Adrenal gland (tissue), 12 donors: Measurements from ENCODE around the gene DNAH17. TPM values are rescaled to one million over a fixed set of nuclear protein-coding genes. Genes with fewer than 3 reads are reported as not detected.

Experiments used
- DNase-seq, 7 donors: peaks; one replicate each; pipeline ENCODE4 v3.0.0-alpha.2; 2019 to 2020
- H3K27ac ChIP-seq, 5 donors: fragments of 200-600 bp; sonication (generic) in 4 of 5; 1 replicate in 3 of 5; 2 replicates in 2 of 5; pipeline versions ENCODE4 v1.5.1 to v1.8.0; 2016 to 2020; ENCODE audit warnings: mild to moderate bottlenecking in 1 of 5
- H3K27me3 ChIP-seq: fragments of 200-600 bp; 2 replicates; pipeline ENCODE4 v1.8.0; 2021
- H3K36me3 ChIP-seq, 2 donors: fragments of 200-600 bp; replicated peaks in 1 of 2; 1 replicate in 1 of 2; 2 replicates in 1 of 2; pipeline versions ENCODE4 v1.5.1 to v1.8.0; 2018 to 2022
- H3K4me1 ChIP-seq, 2 donors: fragments of 200-600 bp; replicated peaks in 1 of 2; 1 replicate in 1 of 2; 2 replicates in 1 of 2; pipeline versions ENCODE4 v1.5.1 to v1.8.0; 2018 to 2021
- H3K4me3 ChIP-seq, 4 donors: fragments of 200-600 bp; sonication (generic) in 3 of 4; one replicate each; pipeline ENCODE4 v1.5.1; 2016 to 2018
- H3K9me3 ChIP-seq, 3 donors: fragments of 200-600 bp; sonication (generic) in 1 of 3; replicated peaks in 1 of 3; 1 replicate in 2 of 3; 2 replicates in 1 of 3; pipeline versions ENCODE4 v1.5.1 to v1.8.0; 2016 to 2021
- CTCF ChIP-seq, 6 experiments: fragments of 450-650 bp in 4 of 6; fragments of 200-600 bp in 2 of 6; sonication (generic) in 1 of 6; IDR thresholded peaks; 1 replicate in 5 of 6; 2 replicates in 1 of 6; pipeline versions ENCODE4 v1.5.1 to v1.8.0; 2016 to 2021; ENCODE audit warnings: antibody characterized with exemption in 6 of 6, mild to moderate bottlenecking in 2 of 6, moderate library complexity in 1 of 6
- POLR2A ChIP-seq, 2 donors: fragments of 450-650 bp; IDR thresholded peaks; one replicate each; pipeline ENCODE4 v1.6.1; 2017; ENCODE audit warnings: antibody characterized with exemption in 2 of 2, mild to moderate bottlenecking in 2 of 2, moderate library complexity in 1 of 2
- WGBS, 4 donors: extraction: QIAGEN DNeasy Blood & Tissue Kit in 2 of 4; methylation state at CpG; one replicate each; pipeline versions ENCODE4 v1.1.5 to v1.1.7; 2013 to 2017; 5-methylcytosine and 5-hydroxymethylcytosine counted together
- intact Hi-C, 2 donors: fragments of 100-400 bp; cut with DNase I; formaldehyde crosslinking; loops; one replicate each; pipeline versions ENCODE4 v1.14.1 to v1.15.0; 2022 to 2023
- polyA plus RNA-seq, 3 donors: library from polyadenylated mRNA; stranded (reverse); fragments of 200-250 nt in 2 of 3; fragments of 350-450 nt in 1 of 3; fragmentation: Illumina TruSeq in 1 of 3; extraction: RNeasy Lipid Tissue Mini Kit (QIAGEN cat#74804) in 1 of 3; gene quantifications; one replicate each; pipeline ENCODE4 v1.2.3, GENCODE V29; 2013 to 2014
- total RNA-seq, 9 donors: library from RNA; depleted of rRNA in 4 of 9; stranded (reverse); fragments of >200 nt in 4 of 9; fragments of 120-200 nt in 1 of 9; fragmentation: NEBNext Ultra II Directional in 1 of 9; extraction: Animal tissue kit (Norgen Biotek cat#: 25700) in 1 of 9; gene quantifications; one replicate each; pipeline versions ENCODE4 v1.1.0 to v1.2.4, GENCODE V29; 2013 to 2023
- donor health status: healthy with polysubstance abuse.
- donor health status: Bipolar disorder and iron deficiency.
- donor health status: DM: yes; HTN: yes; CAD: no.
- donor health status: DM: no; HTN: no; CAD: no.
- donor health status: DM: no; HTN: no; CAD: no.
- donor health status: DM: yes; HTN: yes; CAD: no.

DNAH17 gene
- total and polyA plus RNA-seq, 12 donors: 0.03 to 1.8 (median 0.22) TPM; not detected in 5

- Histone ChIP-seq H3K9me3 (no peaks in the 10 kb centered on the region), H3K36me3 (no peaks in the 10 kb centered on the region), H3K4me3 (no peak overlapping the region), H3K4me1 (no peaks in the 10 kb centered on the region), H3K27me3 (no peaks in the 10 kb centered on the region), H3K27ac (no peak overlapping the region)
- WGBS, 4 donors: 85 to 90% (median 88%) methylated on average over 7 of the region's 7 CpGs
- TF ChIP-seq POLR2A (IDR thresholded peaks at IDR 0.05) (no peak), CTCF (IDR thresholded peaks at IDR 0.05) (no peak)
- intact Hi-C loops: no loop called here
- no peak for DNase-seq
Measured at GRCh38 chr17:78575899-78576298, 1.3 kb downstream of the DNAH17 start.

GRCh38 chr17:78575340-78575739 lies 1.9 kb downstream of the DNAH17 start:
- intact Hi-C loops: no loop called here
- Histone ChIP-seq H3K27me3 (no peaks in the 10 kb centered on the region), H3K9me3 (no peaks in the 10 kb centered on the region), H3K4me1 (no peaks in the 10 kb centered on the region), H3K27ac (no peak overlapping the region), H3K36me3 (no peaks in the 10 kb centered on the region), H3K4me3 (no peak overlapping the region)
- WGBS, 4 donors: 68 to 85% (median 71%) methylated on average over 10 to 12 of the region's 12 CpGs
- DNase-seq: no peak
- TF ChIP-seq POLR2A (IDR thresholded peaks at IDR 0.05) (no peak), CTCF (IDR thresholded peaks at IDR 0.05) (no peak)

GRCh38 chr17:78573955-78574354 lies 3.2 kb downstream of the DNAH17 start:
- no peak for DNase-seq

More at GRCh38 chr17:78573955-78574354, 3.2 kb downstream of the DNAH17 start:
- WGBS, 4 donors: 85 to 92% (median 90%) methylated on average over 5 to 8 of the region's 8 CpGs
- Histone ChIP-seq H3K4me3 (no peak overlapping the region), H3K9me3 (no peaks in the 10 kb centered on the region), H3K36me3 (no peaks in the 10 kb centered on the region), H3K27me3 (no peaks in the 10 kb centered on the region), H3K27ac (no peak overlapping the region), H3K4me1 (no peaks in the 10 kb centered on the region)
- no peak for TF ChIP-seq CTCF (IDR thresholded peaks at IDR 0.05)
- no peak for TF ChIP-seq POLR2A (IDR thresholded peaks at IDR 0.05)
- intact Hi-C loops: no loop called here
